ENCODE measurements around the gene SCN7A. TPM values are rescaled to one million over a fixed set of nuclear protein-coding genes. Genes with fewer than 3 reads are reported as not detected.
"Not testable (repeated sequence)": the region's sequence is repeated elsewhere in the genome, so short reads cannot be mapped to it uniquely, and the experiment has no call there.

SCN7A gene
- total and polyA plus RNA-seq, 3 experiments from 2014 or later, result not detected

- no peaks in the 10 kb centered on the region for H3K4me1 ChIP-seq (ENCODE audit: insufficient read depth, low read length)
- no peak overlapping the region for H3K4me3 ChIP-seq (ENCODE audit: low read length)
- no peaks in the 10 kb centered on the region for H3K4me1 Mint-ChIP-seq
- no peaks in the 10 kb centered on the region for H3K27me3 ChIP-seq (ENCODE audit: insufficient read depth, low read length, poor library complexity, severe bottlenecking)
- H3K36me3 ChIP-seq (ENCODE audit: insufficient read depth, low read length), result no peaks in the 10 kb centered on the region
- no peak overlapping the region for H3K27ac ChIP-seq (ENCODE audit: low read depth, low read length)
- H3K27me3 Mint-ChIP-seq, result no peaks in the 10 kb centered on the region
- ChIA-PET POLR2A (no interaction called here), CTCF (no interaction called here)
- H3K4me3 Mint-ChIP-seq, result no peak overlapping the region
- no peaks in the 10 kb centered on the region for H3K9me3 ChIP-seq (ENCODE audit: low read length)
- no peaks in the 10 kb centered on the region for H3K36me3 Mint-ChIP-seq
- H3K9me3 Mint-ChIP-seq, result no peaks in the 10 kb centered on the region
- DNase-seq, result no peak
- no peak overlapping the region for H3K27ac Mint-ChIP-seq
Measured at GRCh38 chr2:166468124-166469024, 25.7 kb downstream of the SCN7A start.

- Mint-ChIP-seq H3K4me3 (no peak overlapping the region), H3K9me3 (peaks cover 0 to 8% (median 0%) of the 10 kb centered on the region in 5 donors), H3K27me3 (no peaks in the 10 kb centered on the region), H3K36me3 (no peaks in the 10 kb centered on the region), H3K4me1 (no peaks in the 10 kb centered on the region), H3K27ac (no peak overlapping the region)
- no peaks in the 10 kb centered on the region for H3K27me3 ChIP-seq (ENCODE audit: insufficient read depth, low read length, poor library complexity, severe bottlenecking)
- no peak overlapping the region for H3K27ac ChIP-seq (ENCODE audit: low read depth, low read length)
- H3K4me1 ChIP-seq (ENCODE audit: insufficient read depth, low read length), result no peaks in the 10 kb centered on the region
- no peaks in the 10 kb centered on the region for H3K36me3 ChIP-seq (ENCODE audit: insufficient read depth, low read length)
- H3K9me3 ChIP-seq (ENCODE audit: low read length), result no peaks in the 10 kb centered on the region
- ChIA-PET POLR2A (no interaction called here), CTCF (no interaction called here)
- no peak for DNase-seq
- H3K4me3 ChIP-seq (ENCODE audit: low read length), result no peak overlapping the region
Measured at GRCh38 chr2:166464187-166464586, 29.9 kb downstream of the SCN7A start.

GRCh38 chr2:166463640-166464039 is 30.4 kb downstream of the SCN7A start:
- DNase-seq, result no peak
- Mint-ChIP-seq H3K4me1 (no peaks in the 10 kb centered on the region), H3K36me3 (no peaks in the 10 kb centered on the region), H3K27ac (no peak overlapping the region), H3K4me3 (no peak overlapping the region), H3K9me3 (peaks cover 0 to 8% (median 0%) of the 10 kb centered on the region in 5 donors), H3K27me3 (no peaks in the 10 kb centered on the region)
- Histone ChIP-seq H3K27ac (ENCODE audit: low read depth, low read length) (no peak overlapping the region), H3K4me1 (ENCODE audit: insufficient read depth, low read length) (no peaks in the 10 kb centered on the region), H3K4me3 (ENCODE audit: low read length) (no peak overlapping the region), H3K9me3 (ENCODE audit: low read length) (no peaks in the 10 kb centered on the region), H3K27me3 (ENCODE audit: insufficient read depth, low read length, poor library complexity, severe bottlenecking) (no peaks in the 10 kb centered on the region), H3K36me3 (ENCODE audit: insufficient read depth, low read length) (no peaks in the 10 kb centered on the region)
- CTCF ChIA-PET, result no interaction called here
- POLR2A ChIA-PET, result no interaction called here

- Mint-ChIP-seq H3K36me3 (no peaks in the 10 kb centered on the region), H3K9me3 (peaks cover 0 to 21% (median 0%) of the 10 kb centered on the region in 5 donors), H3K4me3 (no peak overlapping the region), H3K27me3 (no peaks in the 10 kb centered on the region), H3K27ac (no peak overlapping the region), H3K4me1 (no peaks in the 10 kb centered on the region)
- Histone ChIP-seq H3K27ac (ENCODE audit: low read depth, low read length) (no peak overlapping the region), H3K4me1 (ENCODE audit: insufficient read depth, low read length) (no peaks in the 10 kb centered on the region), H3K27me3 (ENCODE audit: insufficient read depth, low read length, poor library complexity, severe bottlenecking) (no peaks in the 10 kb centered on the region), H3K4me3 (ENCODE audit: low read length) (no peak overlapping the region), H3K36me3 (ENCODE audit: insufficient read depth, low read length) (no peaks in the 10 kb centered on the region), H3K9me3 (ENCODE audit: low read length) (no peaks in the 10 kb centered on the region)
- CTCF ChIA-PET, result no interaction called here
- DNase-seq, result no peak
- POLR2A ChIA-PET, result no interaction called here
Measured at GRCh38 chr2:166458674-166459073, 35.4 kb downstream of the SCN7A start.

GRCh38 chr2:166455823-166456222 is 38.2 kb downstream of the SCN7A start:
- DNase-seq; H3K9me3 ChIP-seq (ENCODE audit: low read length); H3K27me3 Mint-ChIP-seq; H3K4me1 ChIP-seq (ENCODE audit: insufficient read depth, low read length); CTCF ChIA-PET; H3K36me3 ChIP-seq (ENCODE audit: insufficient read depth, low read length); POLR2A ChIA-PET; H3K4me1 Mint-ChIP-seq; H3K36me3 Mint-ChIP-seq; H3K27ac ChIP-seq (ENCODE audit: low read depth, low read length); H3K27ac Mint-ChIP-seq; H3K27me3 ChIP-seq (ENCODE audit: insufficient read depth, low read length, poor library complexity, severe bottlenecking); H3K4me3 Mint-ChIP-seq; H3K4me3 ChIP-seq (ENCODE audit: low read length): not testable (repeated sequence)
- H3K9me3 Mint-ChIP-seq, result peaks cover 0 to 17% (median 2%) of the 10 kb centered on the region in 5 donors

GRCh38 chr2:166454006-166454595 is 39.9 kb downstream of the SCN7A start:
- Histone ChIP-seq H3K4me3 (ENCODE audit: low read length) (no peak overlapping the region), H3K36me3 (ENCODE audit: insufficient read depth, low read length) (no peaks in the 10 kb centered on the region), H3K9me3 (ENCODE audit: low read length) (no peaks in the 10 kb centered on the region), H3K4me1 (ENCODE audit: insufficient read depth, low read length) (no peaks in the 10 kb centered on the region), H3K27ac (ENCODE audit: low read depth, low read length) (no peak overlapping the region), H3K27me3 (ENCODE audit: insufficient read depth, low read length, poor library complexity, severe bottlenecking) (no peaks in the 10 kb centered on the region)
- Mint-ChIP-seq H3K9me3 (peaks cover 0 to 18% (median 2%) of the 10 kb centered on the region in 5 donors), H3K36me3 (no peaks in the 10 kb centered on the region), H3K4me1 (no peaks in the 10 kb centered on the region), H3K27me3 (no peaks in the 10 kb centered on the region), H3K27ac (no peak overlapping the region), H3K4me3 (no peak overlapping the region)
- CTCF ChIA-PET, result no interaction called here
- no peak for DNase-seq
- POLR2A ChIA-PET, result no interaction called here

GRCh38 chr2:166451468-166451867 is 42.6 kb downstream of the SCN7A start:
- no peaks in the 10 kb centered on the region for H3K9me3 ChIP-seq (ENCODE audit: low read length)
- H3K27ac ChIP-seq (ENCODE audit: low read depth, low read length), result no peak overlapping the region
- no peaks in the 10 kb centered on the region for H3K36me3 ChIP-seq (ENCODE audit: insufficient read depth, low read length)
- Mint-ChIP-seq H3K27me3 (peaks cover 0 to 2% of the 10 kb centered on the region in 2 donors), H3K4me3 (no peak overlapping the region), H3K27ac (no peak overlapping the region), H3K9me3 (peaks cover 0 to 14% (median 4%) of the 10 kb centered on the region in 5 donors), H3K36me3 (no peaks in the 10 kb centered on the region), H3K4me1 (no peaks in the 10 kb centered on the region)
- CTCF ChIA-PET, result no interaction called here
- no peak overlapping the region for H3K4me3 ChIP-seq (ENCODE audit: low read length)
- H3K4me1 ChIP-seq (ENCODE audit: insufficient read depth, low read length), result no peaks in the 10 kb centered on the region
- no peaks in the 10 kb centered on the region for H3K27me3 ChIP-seq (ENCODE audit: insufficient read depth, low read length, poor library complexity, severe bottlenecking)
- no peak for DNase-seq
- POLR2A ChIA-PET, result no interaction called here

- Mint-ChIP-seq H3K27ac (no peak overlapping the region), H3K4me1 (no peaks in the 10 kb centered on the region), H3K9me3 (peaks cover 0 to 11% (median 5%) of the 10 kb centered on the region in 5 donors), H3K4me3 (no peak overlapping the region), H3K27me3 (peaks cover 0 to 2% of the 10 kb centered on the region in 2 donors), H3K36me3 (no peaks in the 10 kb centered on the region)
- no peaks in the 10 kb centered on the region for H3K4me1 ChIP-seq (ENCODE audit: insufficient read depth, low read length)
- ChIA-PET CTCF (no interaction called here), POLR2A (no interaction called here)
- H3K27ac ChIP-seq (ENCODE audit: low read depth, low read length), result no peak overlapping the region
- no peaks in the 10 kb centered on the region for H3K9me3 ChIP-seq (ENCODE audit: low read length)
- no peaks in the 10 kb centered on the region for H3K36me3 ChIP-seq (ENCODE audit: insufficient read depth, low read length)
- H3K27me3 ChIP-seq (ENCODE audit: insufficient read depth, low read length, poor library complexity, severe bottlenecking), result no peaks in the 10 kb centered on the region
- H3K4me3 ChIP-seq (ENCODE audit: low read length), result no peak overlapping the region
- DNase-seq, result no peak
Measured at GRCh38 chr2:166449439-166449838, 44.6 kb downstream of the SCN7A start.

Measured in CD8-positive, alpha-beta memory T cell (primary cell).